ENCODE results near the gene JAZF1. TPM values are rescaled to one million over a fixed set of nuclear protein-coding genes. Genes with fewer than 3 reads are reported as not detected.
A peak's percentile ranks its signal among the peaks of the same experiment; 100 is the strongest.

JAZF1 gene
- total and polyA plus RNA-seq, 2 experiments from 2014 or later = 9.5 to 12.1 TPM

GRCh38 chr7:28055161-28055544, 125.4 kb downstream of the JAZF1 start:
- Histone ChIP-seq H3K27me3 (no peaks in the 10 kb centered on the region), H3K27ac (peak overlapping the region; percentile 57), H4K20me1 (ENCODE audit: insufficient read depth, poor library complexity, severe bottlenecking) (no peaks in the 10 kb centered on the region), H3K9me2 (replicated peaks; ENCODE audit: insufficient read depth) (no peaks in the 10 kb centered on the region), H3K4me1 (ENCODE audit: insufficient read depth) (peaks cover 26% of the 10 kb centered on the region), H3K79me2 (no peaks in the 10 kb centered on the region), H3K4me3 (no peak overlapping the region), H3K9me3 (ENCODE audit: low read depth) (no peaks in the 10 kb centered on the region), H2AFZ (no peak overlapping the region), H3K4me2 (peak overlapping the region; percentile 33), H3K36me3 (replicated peaks; ENCODE audit: insufficient read depth, low read depth) (no peaks in the 10 kb centered on the region)
- 63% methylated on average over 3 of the region's 3 CpGs for WGBS (ENCODE audit: low lambda C conversion rate, missing lambda C conversion rate)
- TF ChIP-seq EZH2 (IDR thresholded peaks at IDR 0.05; ENCODE audit: borderline replicate concordance) = no peak
- no peak for TF ChIP-seq EZH2phosphoT487 (IDR thresholded peaks at IDR 0.05; ENCODE audit: low read depth, severe bottlenecking, unreplicated experiment)
- TF ChIP-seq, protein P1, sequence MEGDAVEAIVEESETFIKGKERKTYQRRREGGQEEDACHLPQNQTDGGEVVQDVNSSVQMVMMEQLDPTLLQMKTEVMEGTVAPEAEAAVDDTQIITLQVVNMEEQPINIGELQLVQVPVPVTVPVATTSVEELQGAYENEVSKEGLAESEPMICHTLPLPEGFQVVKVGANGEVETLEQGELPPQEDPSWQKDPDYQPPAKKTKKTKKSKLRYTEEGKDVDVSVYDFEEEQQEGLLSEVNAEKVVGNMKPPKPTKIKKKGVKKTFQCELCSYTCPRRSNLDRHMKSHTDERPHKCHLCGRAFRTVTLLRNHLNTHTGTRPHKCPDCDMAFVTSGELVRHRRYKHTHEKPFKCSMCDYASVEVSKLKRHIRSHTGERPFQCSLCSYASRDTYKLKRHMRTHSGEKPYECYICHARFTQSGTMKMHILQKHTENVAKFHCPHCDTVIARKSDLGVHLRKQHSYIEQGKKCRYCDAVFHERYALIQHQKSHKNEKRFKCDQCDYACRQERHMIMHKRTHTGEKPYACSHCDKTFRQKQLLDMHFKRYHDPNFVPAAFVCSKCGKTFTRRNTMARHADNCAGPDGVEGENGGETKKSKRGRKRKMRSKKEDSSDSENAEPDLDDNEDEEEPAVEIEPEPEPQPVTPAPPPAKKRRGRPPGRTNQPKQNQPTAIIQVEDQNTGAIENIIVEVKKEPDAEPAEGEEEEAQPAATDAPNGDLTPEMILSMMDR (IDR thresholded peaks at IDR 0.05; ENCODE audit: poor library complexity) = no peak
- no peak for DNase-seq (ENCODE audit: low spot score)

- H3K27ac ChIP-seq = peak overlapping the region; percentile 57
- no peak for DNase-seq (ENCODE audit: low spot score)
- no peaks in the 10 kb centered on the region for H4K20me1 ChIP-seq (ENCODE audit: insufficient read depth, poor library complexity, severe bottlenecking)
- no peak overlapping the region for H3K4me3 ChIP-seq
- H3K9me2 ChIP-seq (replicated peaks; ENCODE audit: insufficient read depth) = no peaks in the 10 kb centered on the region
- TF ChIP-seq, protein P1 (IDR thresholded peaks at IDR 0.05; ENCODE audit: poor library complexity) = no peak
- no peak for TF ChIP-seq EZH2phosphoT487 (IDR thresholded peaks at IDR 0.05; ENCODE audit: low read depth, severe bottlenecking, unreplicated experiment)
- TF ChIP-seq EZH2 (IDR thresholded peaks at IDR 0.05; ENCODE audit: borderline replicate concordance) = no peak
- H3K79me2 ChIP-seq = no peaks in the 10 kb centered on the region
- 51% methylated on average over 10 of the region's 10 CpGs for WGBS (ENCODE audit: low lambda C conversion rate, missing lambda C conversion rate)
- no peaks in the 10 kb centered on the region for H3K36me3 ChIP-seq (replicated peaks; ENCODE audit: insufficient read depth, low read depth)
- H3K4me2 ChIP-seq = peak overlapping the region; percentile 33
- H3K9me3 ChIP-seq (ENCODE audit: low read depth) = no peaks in the 10 kb centered on the region
- H3K27me3 ChIP-seq = no peaks in the 10 kb centered on the region
- no peak overlapping the region for H2AFZ ChIP-seq
- H3K4me1 ChIP-seq (ENCODE audit: insufficient read depth) = peaks cover 26% of the 10 kb centered on the region
Measured at GRCh38 chr7:28054531-28055160, 125.9 kb downstream of the JAZF1 start.

- Histone ChIP-seq H3K36me3 (replicated peaks; ENCODE audit: insufficient read depth, low read depth) (no peaks in the 10 kb centered on the region), H2AFZ (no peak overlapping the region), H3K4me2 (no peak overlapping the region), H3K27me3 (no peaks in the 10 kb centered on the region), H3K4me1 (ENCODE audit: insufficient read depth) (peaks cover 26% of the 10 kb centered on the region), H3K4me3 (no peak overlapping the region), H4K20me1 (ENCODE audit: insufficient read depth, poor library complexity, severe bottlenecking) (no peaks in the 10 kb centered on the region), H3K79me2 (no peaks in the 10 kb centered on the region), H3K9me3 (ENCODE audit: low read depth) (no peaks in the 10 kb centered on the region), H3K27ac (no peak overlapping the region), H3K9me2 (replicated peaks; ENCODE audit: insufficient read depth) (no peaks in the 10 kb centered on the region)
- TF ChIP-seq EZH2 (IDR thresholded peaks at IDR 0.05; ENCODE audit: borderline replicate concordance) (no peak), EZH2phosphoT487 (IDR thresholded peaks at IDR 0.05; ENCODE audit: low read depth, severe bottlenecking, unreplicated experiment) (no peak)
- TF ChIP-seq, protein P1 (IDR thresholded peaks at IDR 0.05; ENCODE audit: poor library complexity) = no peak
- WGBS (ENCODE audit: low lambda C conversion rate, missing lambda C conversion rate) = 91% methylated on average over 3 of the region's 3 CpGs
- no peak for DNase-seq (ENCODE audit: low spot score)
Measured at GRCh38 chr7:28052933-28053332, 127.7 kb downstream of the JAZF1 start.

Measured in hepatocyte (in vitro differentiated cells).